ENCODE results near the gene FAM151B. TPM values are rescaled to one million over a fixed set of nuclear protein-coding genes. Genes with fewer than 3 reads are reported as not detected.

Gene FAM151B
- total and polyA plus RNA-seq, 4 donors, result 1.1 to 6.5 (median 1.9) TPM

DNA sequence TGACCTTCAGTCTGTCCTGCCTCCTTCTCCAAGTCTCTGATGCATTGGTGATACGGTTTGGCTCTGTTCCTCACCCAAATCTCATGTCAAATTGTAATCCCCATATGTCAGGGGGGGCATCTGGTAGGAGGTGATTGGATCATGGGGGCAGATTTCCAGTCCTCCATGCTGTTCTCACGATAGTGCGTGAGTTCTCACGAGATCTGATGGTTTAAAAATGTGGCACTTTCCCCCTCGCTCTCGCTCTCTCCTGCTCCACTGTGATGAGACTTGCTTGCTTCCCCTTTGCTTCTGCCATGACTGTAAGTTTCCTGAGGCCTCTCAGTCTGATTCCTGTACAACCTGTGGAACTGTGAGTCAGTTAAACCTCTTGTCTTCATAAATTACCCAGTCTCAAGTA is 96.9 kb downstream of the FAM151B start:
- H3K27ac ChIP-seq (ENCODE audit: low read depth in 1 of 2, low read length in 1 of 2), result no peak overlapping the region
- H3K27me3 ChIP-seq (ENCODE audit: control insufficient read depth in 3 of 3, insufficient read depth in 3 of 3, low read length in 2 of 3), result no peaks in the 10 kb centered on the region
- H3K4me3 ChIP-seq, result no peak overlapping the region
- ATAC-seq (ENCODE audit: insufficient read depth, low FRiP score), result no peak
- no peaks in the 10 kb centered on the region for H3K4me1 ChIP-seq (ENCODE audit: control insufficient read depth in 5 of 5, insufficient read depth in 5 of 5, low read length in 5 of 5)
- WGBS, 2 donors, result 90 to 94% methylated on average over 6 of the region's 6 CpGs
- H3K9ac ChIP-seq (ENCODE audit: insufficient read depth in 1 of 2, low read length in 2 of 2), result no peak overlapping the region
- DNase-seq, result no peak
- H3K36me3 ChIP-seq (ENCODE audit: control insufficient read depth in 4 of 4, insufficient read depth in 4 of 4, low read length in 4 of 4), result no peaks in the 10 kb centered on the region
- TF ChIP-seq, protein P1, sequence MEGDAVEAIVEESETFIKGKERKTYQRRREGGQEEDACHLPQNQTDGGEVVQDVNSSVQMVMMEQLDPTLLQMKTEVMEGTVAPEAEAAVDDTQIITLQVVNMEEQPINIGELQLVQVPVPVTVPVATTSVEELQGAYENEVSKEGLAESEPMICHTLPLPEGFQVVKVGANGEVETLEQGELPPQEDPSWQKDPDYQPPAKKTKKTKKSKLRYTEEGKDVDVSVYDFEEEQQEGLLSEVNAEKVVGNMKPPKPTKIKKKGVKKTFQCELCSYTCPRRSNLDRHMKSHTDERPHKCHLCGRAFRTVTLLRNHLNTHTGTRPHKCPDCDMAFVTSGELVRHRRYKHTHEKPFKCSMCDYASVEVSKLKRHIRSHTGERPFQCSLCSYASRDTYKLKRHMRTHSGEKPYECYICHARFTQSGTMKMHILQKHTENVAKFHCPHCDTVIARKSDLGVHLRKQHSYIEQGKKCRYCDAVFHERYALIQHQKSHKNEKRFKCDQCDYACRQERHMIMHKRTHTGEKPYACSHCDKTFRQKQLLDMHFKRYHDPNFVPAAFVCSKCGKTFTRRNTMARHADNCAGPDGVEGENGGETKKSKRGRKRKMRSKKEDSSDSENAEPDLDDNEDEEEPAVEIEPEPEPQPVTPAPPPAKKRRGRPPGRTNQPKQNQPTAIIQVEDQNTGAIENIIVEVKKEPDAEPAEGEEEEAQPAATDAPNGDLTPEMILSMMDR (IDR thresholded peaks at IDR 0.05; ENCODE audit: control extremely low read depth, extremely low read depth), result no peak
- H3K9me3 ChIP-seq (ENCODE audit: control insufficient read depth in 4 of 4, insufficient read depth in 3 of 4, low read length in 3 of 4), result no peaks in the 10 kb centered on the region

DNA sequence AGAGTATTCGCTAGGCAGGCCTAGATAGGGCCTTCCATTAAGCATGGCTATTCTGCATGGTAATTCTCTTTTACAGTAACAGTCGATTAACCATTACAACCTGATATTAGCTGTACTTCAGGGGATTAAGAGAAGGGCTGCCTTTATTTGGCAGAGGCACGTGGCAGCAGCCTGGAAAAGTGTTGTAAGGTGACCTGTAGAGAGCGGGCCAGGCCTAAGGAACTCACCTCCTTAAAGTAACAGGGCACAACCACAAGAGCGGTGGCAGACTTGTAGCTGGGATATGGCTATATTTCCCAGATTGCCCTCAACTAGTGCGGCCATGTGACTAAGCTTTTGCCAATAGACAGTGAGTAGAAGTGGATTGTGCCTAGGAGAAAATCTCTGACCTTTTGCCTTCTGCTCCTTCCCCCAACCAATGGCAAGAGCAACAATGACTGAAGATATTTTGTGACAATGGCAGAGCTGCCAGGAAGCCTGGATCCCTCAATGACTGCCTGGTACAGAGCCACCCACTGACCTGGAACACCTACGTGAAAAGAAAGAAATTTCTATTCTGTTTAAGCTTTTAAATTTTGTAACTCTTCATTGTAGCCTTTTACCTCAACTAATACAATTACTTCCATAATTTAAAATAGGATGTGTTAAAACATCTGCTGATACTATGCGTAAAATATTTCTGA is 101.1 kb downstream of the FAM151B start:
- no peak overlapping the region for H3K9ac ChIP-seq (ENCODE audit: insufficient read depth in 1 of 2, low read length in 2 of 2)
- DNase-seq (no peak), ATAC-seq (ENCODE audit: insufficient read depth, low FRiP score) (no peak)
- no peaks in the 10 kb centered on the region for H3K36me3 ChIP-seq (ENCODE audit: control insufficient read depth in 4 of 4, insufficient read depth in 4 of 4, low read length in 4 of 4)
- H3K27ac ChIP-seq (ENCODE audit: low read depth in 1 of 2, low read length in 1 of 2), result no peak overlapping the region
- peaks cover 0 to 2% (median 0%) of the 10 kb centered on the region in 5 donors for H3K4me1 ChIP-seq (ENCODE audit: control insufficient read depth in 5 of 5, insufficient read depth in 5 of 5, low read length in 5 of 5)
- WGBS, 2 donors, result 85 to 89% methylated on average over 8 of the region's 8 CpGs
- TF ChIP-seq, protein P1 (IDR thresholded peaks at IDR 0.05; ENCODE audit: control extremely low read depth, extremely low read depth), result no peak
- no peak overlapping the region for H3K4me3 ChIP-seq
- no peaks in the 10 kb centered on the region for H3K27me3 ChIP-seq (ENCODE audit: control insufficient read depth in 3 of 3, insufficient read depth in 3 of 3, low read length in 2 of 3)
- H3K9me3 ChIP-seq (ENCODE audit: control insufficient read depth in 4 of 4, insufficient read depth in 3 of 4, low read length in 3 of 4), result peaks cover 0 to 2% (median 0%) of the 10 kb centered on the region in 4 donors

DNA sequence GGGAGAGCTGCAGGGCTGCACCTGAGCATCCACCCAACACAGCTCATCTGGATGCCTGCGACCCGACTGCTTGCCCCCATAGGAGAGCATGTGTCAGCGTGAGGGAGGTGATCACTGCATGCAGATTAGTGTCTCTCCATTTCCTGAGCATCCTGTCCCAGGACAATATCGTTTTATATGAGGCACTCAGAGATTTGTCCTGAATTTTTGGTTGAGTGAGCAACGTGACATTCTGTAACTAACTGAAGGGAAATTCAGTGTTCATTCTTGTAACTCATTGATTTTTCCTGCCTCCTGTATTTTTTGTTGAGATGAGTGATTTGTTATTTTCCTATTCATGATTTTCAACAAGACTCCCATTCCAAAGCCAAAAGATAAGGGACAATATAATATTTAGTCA is 102.9 kb downstream of the FAM151B start:
- H3K4me1 ChIP-seq (ENCODE audit: control insufficient read depth in 5 of 5, insufficient read depth in 5 of 5, low read length in 5 of 5), result peaks cover 0 to 2% (median 0%) of the 10 kb centered on the region in 5 donors
- TF ChIP-seq, protein P1 (IDR thresholded peaks at IDR 0.05; ENCODE audit: control extremely low read depth, extremely low read depth), result no peak
- no peak overlapping the region for H3K4me3 ChIP-seq
- H3K27me3 ChIP-seq (ENCODE audit: control insufficient read depth in 3 of 3, insufficient read depth in 3 of 3, low read length in 2 of 3), result no peaks in the 10 kb centered on the region
- peaks cover 0 to 2% (median 0%) of the 10 kb centered on the region in 4 donors for H3K9me3 ChIP-seq (ENCODE audit: control insufficient read depth in 4 of 4, insufficient read depth in 3 of 4, low read length in 3 of 4)
- H3K36me3 ChIP-seq (ENCODE audit: control insufficient read depth in 4 of 4, insufficient read depth in 4 of 4, low read length in 4 of 4), result no peaks in the 10 kb centered on the region
- WGBS, 2 donors, result 86 to 91% methylated on average over 5 of the region's 5 CpGs
- ATAC-seq (ENCODE audit: insufficient read depth, low FRiP score), result no peak
- no peak for DNase-seq
- H3K9ac ChIP-seq (ENCODE audit: insufficient read depth in 1 of 2, low read length in 2 of 2), result no peak overlapping the region
- no peak overlapping the region for H3K27ac ChIP-seq (ENCODE audit: low read depth in 1 of 2, low read length in 1 of 2)

All from lung (tissue), 12 donors.